ENCODE measurements around the gene OR9I1.

Gene OR9I1

GRCh38 chr11:58125469-58125868, at the start of gene OR9I1:
Gene OR9I1, minus strand, starts transcription at chr11:58125530. Its CDS starts 6,086 bp downstream, at chr11:58119444.
- intact Hi-C loops (cut with DNase I), result no loop called here
- DNase-seq, result no peak

- intact Hi-C loops (cut with DNase I), result no loop called here
- no peak for DNase-seq
These were observed 40.3 kb upstream of the OR9I1 start for GRCh38 chr11:58165504-58166106.

- no peak for DNase-seq
- intact Hi-C loops (cut with DNase I), result no loop called here
These were observed 39.7 kb upstream of the OR9I1 start for GRCh38 chr11:58164990-58165389.

- intact Hi-C loops (cut with DNase I), result no loop called here
- no peak for DNase-seq
These were observed 39.1 kb upstream of the OR9I1 start for GRCh38 chr11:58164389-58164788.

GRCh38 chr11:58152781-58153180, 27.5 kb upstream of the OR9I1 start:
- intact Hi-C loops (cut with DNase I), result no loop called here
- DNase-seq, result peak in 7 of 10 donors; percentile 27 to 93 (median 60)

GRCh38 chr11:58142761-58143160, 17.4 kb upstream of the OR9I1 start:
- intact Hi-C loops (cut with DNase I), result no loop called here
- peak in 3 of 10 donors; percentile 28 to 82 (median 69) for DNase-seq

- intact Hi-C loops (cut with DNase I), result no loop called here
- no peak for DNase-seq
These were observed 9.8 kb upstream of the OR9I1 start for GRCh38 chr11:58135171-58135570.

- no peak for DNase-seq
- intact Hi-C loops (cut with DNase I), result no loop called here
These were observed 8.8 kb upstream of the OR9I1 start for GRCh38 chr11:58134151-58134550.

- DNase-seq, result no peak
- intact Hi-C loops (cut with DNase I), result no loop called here
These were observed 8.2 kb upstream of the OR9I1 start for GRCh38 chr11:58133309-58134076.

GRCh38 chr11:58127350-58127749, 2.0 kb upstream of the OR9I1 start:
- DNase-seq, result peak in 3 of 10 donors; percentile 12 to 69 (median 36)

GRCh38 chr11:58121096-58121495, 4.2 kb downstream of the OR9I1 start:
- DNase-seq, result no peak
- intact Hi-C loops (cut with DNase I), result no loop called here

More at GRCh38 chr11:58127350-58127749, 2.0 kb upstream of the OR9I1 start:
- intact Hi-C loops (cut with DNase I), result no loop called here

GRCh38 chr11:58097437-58097836, 27.9 kb downstream of the OR9I1 start:
- intact Hi-C loops (cut with DNase I), result no loop called here
- no peak for DNase-seq

- no peak for DNase-seq
- intact Hi-C loops (cut with DNase I), result no loop called here
These were observed 38.8 kb downstream of the OR9I1 start for GRCh38 chr11:58086528-58086927.

- intact Hi-C loops (cut with DNase I), result no loop called here
- no peak for DNase-seq
These were observed 49.5 kb downstream of the OR9I1 start for GRCh38 chr11:58075781-58076180.

GRCh38 chr11:58070585-58070984, 54.7 kb downstream of the OR9I1 start:
- intact Hi-C loops (cut with DNase I), result no loop called here
- DNase-seq, result no peak

GRCh38 chr11:58068655-58069054, 56.7 kb downstream of the OR9I1 start:
- DNase-seq, result no peak
- intact Hi-C loops (cut with DNase I), result no loop called here

- intact Hi-C loops (cut with DNase I), result no loop called here
- DNase-seq, result no peak
These were observed 57.6 kb downstream of the OR9I1 start for GRCh38 chr11:58067685-58068084.

Measured in posterior cingulate gyrus (tissue), 11 donors.